Prostate gland (tissue), 2 donors: ENCODE measurements around the gene ACTL8.

Source experiments
- CTCF ChIP-seq, 4 experiments: fragments of 200-600 bp in 2 of 4; fragments of 450-650 bp in 2 of 4; sonication (generic) in 2 of 4; IDR thresholded peaks; 1 replicate in 3 of 4; 2 replicates in 1 of 4; pipeline ENCODE4 v1.5.1; 2016 to 2019; ENCODE audit warnings: antibody characterized with exemption in 4 of 4, mild to moderate bottlenecking in 2 of 4, moderate library complexity in 2 of 4
- POLR2A ChIP-seq: fragments of 450-650 bp; IDR thresholded peaks from one replicate; pipeline ENCODE4 v1.6.1; 2016; ENCODE audit warnings: antibody characterized with exemption, mild to moderate bottlenecking
- POLR2AphosphoS5 ChIP-seq: sonication (generic); formaldehyde crosslinking; IDR thresholded peaks from one replicate; pipeline ENCODE4 v1.6.1; 2017; ENCODE audit warnings: antibody characterized with exemption

GRCh38 chr1:17710889-17711576 lies 44.1 kb upstream of the ACTL8 start:
- no peak for TF ChIP-seq CTCF (IDR thresholded peaks at IDR 0.05)
- TF ChIP-seq POLR2A, result no peak
- no peak for TF ChIP-seq POLR2AphosphoS5
